ENCODE measurements around the gene RERE.

DNA sequence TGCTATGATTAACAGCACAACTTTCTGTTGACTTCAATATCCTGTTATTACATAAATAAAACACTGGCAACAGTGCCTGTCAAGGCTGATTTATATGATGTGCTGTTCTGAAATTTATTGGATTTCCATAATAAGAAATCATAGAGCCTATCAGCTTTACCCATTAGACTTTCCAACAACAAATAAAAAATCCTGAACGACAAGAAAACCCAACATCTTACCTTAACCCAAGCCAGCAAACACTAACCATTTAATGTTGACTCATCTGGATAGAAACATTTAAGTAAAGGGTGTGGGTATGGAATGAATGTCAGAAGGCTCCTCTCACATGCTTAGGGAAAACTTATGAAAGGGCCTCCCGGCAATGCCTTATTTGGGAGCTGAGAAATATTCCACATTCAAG lies 334.5 kb downstream of the RERE start:
- TF ChIP-seq, protein P1, sequence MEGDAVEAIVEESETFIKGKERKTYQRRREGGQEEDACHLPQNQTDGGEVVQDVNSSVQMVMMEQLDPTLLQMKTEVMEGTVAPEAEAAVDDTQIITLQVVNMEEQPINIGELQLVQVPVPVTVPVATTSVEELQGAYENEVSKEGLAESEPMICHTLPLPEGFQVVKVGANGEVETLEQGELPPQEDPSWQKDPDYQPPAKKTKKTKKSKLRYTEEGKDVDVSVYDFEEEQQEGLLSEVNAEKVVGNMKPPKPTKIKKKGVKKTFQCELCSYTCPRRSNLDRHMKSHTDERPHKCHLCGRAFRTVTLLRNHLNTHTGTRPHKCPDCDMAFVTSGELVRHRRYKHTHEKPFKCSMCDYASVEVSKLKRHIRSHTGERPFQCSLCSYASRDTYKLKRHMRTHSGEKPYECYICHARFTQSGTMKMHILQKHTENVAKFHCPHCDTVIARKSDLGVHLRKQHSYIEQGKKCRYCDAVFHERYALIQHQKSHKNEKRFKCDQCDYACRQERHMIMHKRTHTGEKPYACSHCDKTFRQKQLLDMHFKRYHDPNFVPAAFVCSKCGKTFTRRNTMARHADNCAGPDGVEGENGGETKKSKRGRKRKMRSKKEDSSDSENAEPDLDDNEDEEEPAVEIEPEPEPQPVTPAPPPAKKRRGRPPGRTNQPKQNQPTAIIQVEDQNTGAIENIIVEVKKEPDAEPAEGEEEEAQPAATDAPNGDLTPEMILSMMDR (IDR thresholded peaks at IDR 0.05), result no peak
- no peak for TF ChIP-seq POLR2A (IDR thresholded peaks at IDR 0.05)

All from uterus (tissue), 2 donors.